Astrocyte (in vitro differentiated cells and primary cell): ENCODE results near the gene TGM2. TPM values are rescaled to one million over a fixed set of nuclear protein-coding genes. Genes with fewer than 3 reads are reported as not detected.

ENCODE experiments used
- DNase-seq: peaks from one replicate; pipeline ENCODE4 v3.0.0-alpha.2; 2010; ENCODE audit warnings: low read depth
- FAIRE-seq: peaks from 2 replicates; lab custom pipeline; 2011; peaks lifted over from hg19 to GRCh38; lab: Jason Lieb, UNC
- H2AFZ ChIP-seq: 2 replicates; pipeline ENCODE4 v1.6.0; 2012; ENCODE audit warnings: low read depth, low read length, inconsistent platforms
- H3K27ac ChIP-seq: 2 replicates; pipeline ENCODE4 v1.5.1; 2011; ENCODE audit warnings: low read depth, low read length, inconsistent platforms
- H3K27me3 ChIP-seq: 2 replicates; pipeline ENCODE4 v1.6.0; 2011; ENCODE audit warnings: low read length, inconsistent platforms; ENCODE audit not compliant: insufficient read depth
- H3K36me3 ChIP-seq: 2 replicates; pipeline ENCODE4 v1.5.1; 2011; ENCODE audit warnings: low read length, inconsistent platforms; ENCODE audit not compliant: insufficient read depth
- H3K4me1 ChIP-seq: 2 replicates; pipeline ENCODE4 v1.5.1; 2011; ENCODE audit warnings: low read length, inconsistent platforms; ENCODE audit not compliant: insufficient read depth
- H3K4me2 ChIP-seq: 2 replicates; pipeline ENCODE4 v1.6.0; 2012; ENCODE audit warnings: low read length, inconsistent platforms
- H3K4me3 ChIP-seq: 2 replicates; pipeline ENCODE4 v1.5.1; 2011; ENCODE audit warnings: low read depth, mild to moderate bottlenecking, low read length, inconsistent platforms; ENCODE audit not compliant: insufficient read depth
- H3K79me2 ChIP-seq: 2 replicates; pipeline ENCODE4 v1.6.0; 2012; ENCODE audit warnings: mild to moderate bottlenecking, low read length, inconsistent platforms; ENCODE audit not compliant: insufficient read depth
- H3K9ac ChIP-seq: 2 replicates; pipeline ENCODE4 v1.6.0; 2012; ENCODE audit warnings: mild to moderate bottlenecking, low read length, inconsistent platforms
- H3K9me3 ChIP-seq: 2 replicates; pipeline ENCODE4 v1.5.1; 2012; ENCODE audit warnings: low read depth, mild to moderate bottlenecking, low read length, inconsistent platforms; ENCODE audit not compliant: insufficient read depth
- H4K20me1 ChIP-seq: 2 replicates; pipeline ENCODE4 v1.6.0; 2012; ENCODE audit warnings: low read length, inconsistent platforms; ENCODE audit not compliant: insufficient read depth
- H3K27ac Mint-ChIP-seq: one replicate; pipeline ENCODE4 v1.8.0; 2021; ENCODE audit warnings: mild to moderate bottlenecking, mixed read lengths; ENCODE audit not compliant: unreplicated experiment
- H3K27me3 Mint-ChIP-seq: one replicate; pipeline ENCODE4 v1.8.0; 2021; ENCODE audit warnings: low read depth, mixed read lengths; ENCODE audit not compliant: unreplicated experiment
- H3K36me3 Mint-ChIP-seq: one replicate; pipeline ENCODE4 v1.8.0; 2021; ENCODE audit warnings: low read depth, mixed read lengths; ENCODE audit not compliant: unreplicated experiment
- H3K4me1 Mint-ChIP-seq: one replicate; pipeline ENCODE4 v1.8.0; 2021; ENCODE audit warnings: low read depth, mixed read lengths; ENCODE audit not compliant: unreplicated experiment
- H3K4me3 Mint-ChIP-seq: one replicate; pipeline ENCODE4 v1.8.0; 2021; ENCODE audit warnings: mild to moderate bottlenecking, moderate library complexity, mixed read lengths; ENCODE audit not compliant: unreplicated experiment
- H3K9me3 Mint-ChIP-seq: one replicate; pipeline ENCODE4 v1.8.0; 2021; ENCODE audit warnings: mild to moderate bottlenecking, mixed read lengths; ENCODE audit not compliant: unreplicated experiment
- EZH2 ChIP-seq: IDR thresholded peaks from 2 replicates; pipeline ENCODE4 v1.6.1; 2012; ENCODE audit warnings: mild to moderate bottlenecking, low read length, inconsistent platforms; ENCODE audit not compliant: insufficient read depth
- total RNA-seq: library from RNA; stranded (reverse); gene quantifications from 2 replicates; pipeline ENCODE4 v1.2.1, GENCODE V29; 2021
- TF ChIP-seq, protein P1 (sequence below): IDR thresholded peaks from 2 replicates; pipeline ENCODE4 v1.5.1; 2011; ENCODE audit warnings: low read depth, mild to moderate bottlenecking, inconsistent platforms, low read length, moderate library complexity; ENCODE audit not compliant: insufficient read depth

The TGM2 gene
- total RNA-seq, 1 donor from 2014 or later: 98.9 TPM

DNA sequence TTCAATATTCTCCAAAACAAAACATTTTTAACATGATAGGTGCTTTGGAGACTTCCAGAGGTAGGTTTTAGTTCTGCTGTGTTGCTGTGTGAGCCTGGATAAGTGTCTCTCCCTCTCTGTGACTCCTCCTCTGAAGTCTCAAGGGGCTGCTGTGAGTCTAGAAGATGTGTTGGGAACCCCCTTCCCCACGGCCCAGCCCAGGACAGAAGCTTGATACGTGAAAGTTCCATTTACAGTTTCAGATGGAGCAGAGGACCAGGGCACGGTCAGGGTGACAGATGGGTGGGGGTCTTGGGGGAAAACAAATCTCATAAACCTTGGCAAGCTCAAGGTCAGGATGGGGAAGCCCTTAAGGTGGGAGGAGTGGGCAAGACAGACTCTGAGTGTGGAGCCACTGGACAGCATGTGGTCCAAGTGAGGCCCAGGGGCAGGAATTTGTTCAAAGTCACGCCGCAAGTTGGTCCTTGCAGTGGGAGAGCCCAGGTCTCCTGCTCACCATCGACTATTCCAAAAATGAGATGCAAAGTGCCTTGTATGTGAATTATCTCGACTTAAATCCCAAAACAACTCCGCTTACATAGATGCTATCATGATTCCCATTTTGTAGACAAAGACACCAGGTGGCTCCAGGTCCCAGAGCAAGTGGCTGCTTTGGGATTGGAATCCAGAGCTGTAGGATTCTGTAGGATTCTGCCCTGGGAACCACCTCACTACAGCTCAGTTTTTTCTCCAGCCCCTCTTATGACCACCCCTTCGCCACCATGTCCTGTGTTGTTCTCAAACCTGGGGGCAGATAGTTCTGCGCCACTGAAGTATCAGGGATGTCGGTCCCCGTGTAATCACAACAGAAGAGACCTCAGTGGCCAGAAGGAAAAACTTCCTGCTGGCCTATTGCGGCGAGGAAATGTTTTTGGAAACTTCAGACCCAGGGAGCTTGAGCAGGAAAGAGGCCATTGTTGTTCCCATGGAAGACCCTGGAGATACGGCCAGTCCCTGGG is 1.9 kb downstream of the TGM2 start:
- Mint-ChIP-seq H3K9me3 (no peaks in the 10 kb centered on the region), H3K27me3 (no peaks in the 10 kb centered on the region), H3K36me3 (peaks cover 3% of the 10 kb centered on the region), H3K27ac (no peak overlapping the region), H3K4me1 (peaks cover 18% of the 10 kb centered on the region), H3K4me3 (peak overlapping the region; percentile 31)
- H3K9ac ChIP-seq: peak overlapping the region; percentile 71
- DNase-seq (no peak), FAIRE-seq (no peak)
- H3K4me3 ChIP-seq: peak overlapping the region; percentile 56
- H3K36me3 ChIP-seq: peaks cover 20% of the 10 kb centered on the region
- no peaks in the 10 kb centered on the region for H3K27me3 ChIP-seq
- H3K4me1 ChIP-seq: peaks cover 40% of the 10 kb centered on the region
- no peak overlapping the region for H2AFZ ChIP-seq
- peaks cover 52% of the 10 kb centered on the region for H3K79me2 ChIP-seq
- TF ChIP-seq EZH2: no peak
- TF ChIP-seq, protein P1, sequence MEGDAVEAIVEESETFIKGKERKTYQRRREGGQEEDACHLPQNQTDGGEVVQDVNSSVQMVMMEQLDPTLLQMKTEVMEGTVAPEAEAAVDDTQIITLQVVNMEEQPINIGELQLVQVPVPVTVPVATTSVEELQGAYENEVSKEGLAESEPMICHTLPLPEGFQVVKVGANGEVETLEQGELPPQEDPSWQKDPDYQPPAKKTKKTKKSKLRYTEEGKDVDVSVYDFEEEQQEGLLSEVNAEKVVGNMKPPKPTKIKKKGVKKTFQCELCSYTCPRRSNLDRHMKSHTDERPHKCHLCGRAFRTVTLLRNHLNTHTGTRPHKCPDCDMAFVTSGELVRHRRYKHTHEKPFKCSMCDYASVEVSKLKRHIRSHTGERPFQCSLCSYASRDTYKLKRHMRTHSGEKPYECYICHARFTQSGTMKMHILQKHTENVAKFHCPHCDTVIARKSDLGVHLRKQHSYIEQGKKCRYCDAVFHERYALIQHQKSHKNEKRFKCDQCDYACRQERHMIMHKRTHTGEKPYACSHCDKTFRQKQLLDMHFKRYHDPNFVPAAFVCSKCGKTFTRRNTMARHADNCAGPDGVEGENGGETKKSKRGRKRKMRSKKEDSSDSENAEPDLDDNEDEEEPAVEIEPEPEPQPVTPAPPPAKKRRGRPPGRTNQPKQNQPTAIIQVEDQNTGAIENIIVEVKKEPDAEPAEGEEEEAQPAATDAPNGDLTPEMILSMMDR: no peak
- H3K9me3 ChIP-seq: no peaks in the 10 kb centered on the region
- peak overlapping the region; percentile 89 for H3K4me2 ChIP-seq
- H3K27ac ChIP-seq: no peak overlapping the region
- peaks cover 13% of the 10 kb centered on the region for H4K20me1 ChIP-seq

DNA sequence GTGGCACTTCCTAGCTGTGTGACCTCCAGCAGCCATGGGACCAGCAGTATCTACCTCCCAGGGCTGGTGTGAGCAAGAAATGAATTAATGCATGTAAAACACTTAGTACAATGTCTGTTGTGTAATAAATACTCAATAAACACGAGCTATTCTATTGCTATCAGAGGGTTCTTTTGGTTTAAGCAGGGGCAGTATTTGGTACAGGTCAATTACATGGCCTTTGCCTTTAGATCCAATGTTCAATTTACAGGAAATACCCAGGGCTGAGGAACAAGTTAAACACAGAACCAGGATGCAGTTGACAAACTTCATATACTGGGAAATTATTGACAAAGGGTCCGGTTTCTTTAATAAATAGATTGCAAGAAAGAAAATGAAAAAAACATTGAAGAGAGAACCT is 2.9 kb downstream of the TGM2 start:
- H4K20me1 ChIP-seq: peaks cover 13% of the 10 kb centered on the region
- Mint-ChIP-seq H3K4me3 (no peak overlapping the region), H3K27ac (no peak overlapping the region), H3K4me1 (peaks cover 11% of the 10 kb centered on the region), H3K9me3 (no peaks in the 10 kb centered on the region), H3K36me3 (peaks cover 5% of the 10 kb centered on the region), H3K27me3 (no peaks in the 10 kb centered on the region)
- DNase-seq (no peak), FAIRE-seq (no peak)
- H3K4me3 ChIP-seq: no peak overlapping the region
- H3K4me1 ChIP-seq: peaks cover 35% of the 10 kb centered on the region
- peaks cover 54% of the 10 kb centered on the region for H3K79me2 ChIP-seq
- H3K36me3 ChIP-seq: peaks cover 26% of the 10 kb centered on the region
- peak overlapping the region; percentile 23 for H3K4me2 ChIP-seq
- no peak overlapping the region for H3K27ac ChIP-seq
- TF ChIP-seq, protein P1: no peak
- TF ChIP-seq EZH2: no peak
- no peaks in the 10 kb centered on the region for H3K9me3 ChIP-seq
- no peak overlapping the region for H2AFZ ChIP-seq
- H3K27me3 ChIP-seq: no peaks in the 10 kb centered on the region
- no peak overlapping the region for H3K9ac ChIP-seq

DNA sequence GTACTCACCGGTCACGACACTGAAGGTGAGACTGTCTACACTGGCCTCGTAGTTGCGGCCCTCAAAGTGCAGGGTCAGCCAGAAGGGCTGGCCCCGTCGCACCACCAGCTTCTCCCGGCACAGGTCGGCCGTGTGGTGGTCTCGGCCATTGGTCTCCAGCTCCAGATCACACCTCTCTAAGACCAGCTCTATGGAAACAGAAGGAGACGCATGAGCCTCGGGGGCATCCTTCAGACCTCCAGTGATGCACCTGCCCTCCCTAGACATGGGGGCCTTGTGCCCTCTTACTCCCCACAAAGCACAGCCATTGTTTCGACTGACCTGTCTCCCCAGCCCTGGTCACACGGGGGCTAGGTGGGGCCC is 3.7 kb downstream of the TGM2 start:
- Histone ChIP-seq H3K4me3 (no peak overlapping the region), H3K36me3 (peaks cover 26% of the 10 kb centered on the region), H3K9ac (no peak overlapping the region), H4K20me1 (peaks cover 13% of the 10 kb centered on the region), H2AFZ (no peak overlapping the region), H3K27ac (no peak overlapping the region), H3K27me3 (no peaks in the 10 kb centered on the region), H3K79me2 (peaks cover 54% of the 10 kb centered on the region), H3K9me3 (no peaks in the 10 kb centered on the region), H3K4me2 (no peak overlapping the region), H3K4me1 (peaks cover 32% of the 10 kb centered on the region)
- FAIRE-seq: no peak
- DNase-seq: no peak
- Mint-ChIP-seq H3K4me1 (peaks cover 11% of the 10 kb centered on the region), H3K4me3 (no peak overlapping the region), H3K36me3 (peaks cover 5% of the 10 kb centered on the region), H3K27me3 (no peaks in the 10 kb centered on the region), H3K9me3 (no peaks in the 10 kb centered on the region), H3K27ac (no peak overlapping the region)
- TF ChIP-seq, protein P1: no peak
- TF ChIP-seq EZH2: no peak
